Suppressor macrophage treated with lipopolysaccharide for 1 hour (primary cell): ENCODE results near the gene TCF12.
A peak's percentile ranks its signal among the peaks of the same experiment; 100 is the strongest.

Experiments used
- DNase-seq, 3 donors: peaks; one replicate each; pipeline ENCODE4 v3.0.0-alpha.2; 2020 to 2022

The TCF12 gene

GRCh38 chr15:57223345-57223744 lies 304.9 kb downstream of the TCF12 start:
- no peak for DNase-seq

GRCh38 chr15:57223887-57224286 lies 305.4 kb downstream of the TCF12 start:
- no peak for DNase-seq

- DNase-seq = no peak
Measured at GRCh38 chr15:57224664-57225063, 306.2 kb downstream of the TCF12 start.

GRCh38 chr15:57227166-57227565 lies 308.7 kb downstream of the TCF12 start:
- DNase-seq = no peak

GRCh38 chr15:57227899-57228298 lies 309.5 kb downstream of the TCF12 start:
- no peak for DNase-seq

GRCh38 chr15:57228395-57228794 lies 310.0 kb downstream of the TCF12 start:
- no peak for DNase-seq

GRCh38 chr15:57229051-57229450 lies 310.6 kb downstream of the TCF12 start:
- DNase-seq = no peak

- DNase-seq = no peak
Measured at GRCh38 chr15:57231559-57231958, 313.1 kb downstream of the TCF12 start.

GRCh38 chr15:57234156-57234555 lies 315.7 kb downstream of the TCF12 start:
- DNase-seq = no peak

GRCh38 chr15:57235186-57235585 lies 316.7 kb downstream of the TCF12 start:
- DNase-seq = no peak

GRCh38 chr15:57235873-57236272 lies 317.4 kb downstream of the TCF12 start:
- DNase-seq = no peak

GRCh38 chr15:57236561-57237300 lies 318.3 kb downstream of the TCF12 start:
- DNase-seq = no peak

- no peak for DNase-seq
Measured at GRCh38 chr15:57237301-57237642, 318.8 kb downstream of the TCF12 start.

GRCh38 chr15:57237676-57238075 lies 319.2 kb downstream of the TCF12 start:
- no peak for DNase-seq

GRCh38 chr15:57245130-57245529 lies 326.7 kb downstream of the TCF12 start:
- peak in 2 of 3 donors; percentile 6 for DNase-seq

- DNase-seq = no peak
Measured at GRCh38 chr15:57245714-57246113, 327.3 kb downstream of the TCF12 start.

- DNase-seq = no peak
Measured at GRCh38 chr15:57248074-57248473, 329.6 kb downstream of the TCF12 start.

- no peak for DNase-seq
Measured at GRCh38 chr15:57251308-57251707, 332.9 kb downstream of the TCF12 start.

- DNase-seq = no peak
Measured at GRCh38 chr15:57251941-57252340, 333.5 kb downstream of the TCF12 start.

- no peak for DNase-seq
Measured at GRCh38 chr15:57253082-57253481, 334.6 kb downstream of the TCF12 start.

- DNase-seq = no peak
Measured at GRCh38 chr15:57253500-57253899, 335.1 kb downstream of the TCF12 start.

GRCh38 chr15:57255751-57256341 lies 337.4 kb downstream of the TCF12 start:
- no peak for DNase-seq

- no peak for DNase-seq
Measured at GRCh38 chr15:57256939-57257338, 338.5 kb downstream of the TCF12 start.

GRCh38 chr15:57259568-57260040 lies 341.2 kb downstream of the TCF12 start:
- no peak for DNase-seq

- DNase-seq = no peak
Measured at GRCh38 chr15:57263520-57263919, 345.1 kb downstream of the TCF12 start.
